Prostate gland (tissue), 2 donors: ENCODE measurements around the gene CPED1.

Experiments used
- POLR2A ChIP-seq: fragments of 450-650 bp; IDR thresholded peaks from one replicate; pipeline ENCODE4 v1.6.1; 2016; ENCODE audit warnings: antibody characterized with exemption, mild to moderate bottlenecking
- TF ChIP-seq, protein P1 (sequence below), 4 experiments: fragments of 200-600 bp in 2 of 4; fragments of 450-650 bp in 2 of 4; sonication (generic) in 2 of 4; IDR thresholded peaks; 1 replicate in 3 of 4; 2 replicates in 1 of 4; pipeline ENCODE4 v1.5.1; 2016 to 2019; ENCODE audit warnings: antibody characterized with exemption in 4 of 4, mild to moderate bottlenecking in 2 of 4, moderate library complexity in 2 of 4

DNA sequence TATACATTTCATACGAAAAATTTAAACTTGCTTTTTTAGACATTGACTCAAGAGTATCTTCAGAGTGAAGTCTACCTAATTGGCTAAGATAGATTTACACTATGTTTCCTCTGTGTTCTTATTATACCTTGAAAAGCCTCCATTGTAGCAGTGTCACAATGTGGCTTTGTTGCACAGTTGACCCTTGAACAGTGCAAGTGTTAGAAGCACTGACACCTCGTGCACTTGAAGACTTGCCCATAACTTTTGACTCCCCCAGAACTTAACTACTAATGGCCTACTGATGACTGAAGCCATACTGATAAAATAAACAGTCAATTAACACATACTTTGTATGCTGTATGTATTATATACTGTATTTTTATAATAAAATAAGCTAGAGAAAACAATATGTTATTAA is 84.3 kb downstream of the CPED1 start:
- TF ChIP-seq, protein P1, sequence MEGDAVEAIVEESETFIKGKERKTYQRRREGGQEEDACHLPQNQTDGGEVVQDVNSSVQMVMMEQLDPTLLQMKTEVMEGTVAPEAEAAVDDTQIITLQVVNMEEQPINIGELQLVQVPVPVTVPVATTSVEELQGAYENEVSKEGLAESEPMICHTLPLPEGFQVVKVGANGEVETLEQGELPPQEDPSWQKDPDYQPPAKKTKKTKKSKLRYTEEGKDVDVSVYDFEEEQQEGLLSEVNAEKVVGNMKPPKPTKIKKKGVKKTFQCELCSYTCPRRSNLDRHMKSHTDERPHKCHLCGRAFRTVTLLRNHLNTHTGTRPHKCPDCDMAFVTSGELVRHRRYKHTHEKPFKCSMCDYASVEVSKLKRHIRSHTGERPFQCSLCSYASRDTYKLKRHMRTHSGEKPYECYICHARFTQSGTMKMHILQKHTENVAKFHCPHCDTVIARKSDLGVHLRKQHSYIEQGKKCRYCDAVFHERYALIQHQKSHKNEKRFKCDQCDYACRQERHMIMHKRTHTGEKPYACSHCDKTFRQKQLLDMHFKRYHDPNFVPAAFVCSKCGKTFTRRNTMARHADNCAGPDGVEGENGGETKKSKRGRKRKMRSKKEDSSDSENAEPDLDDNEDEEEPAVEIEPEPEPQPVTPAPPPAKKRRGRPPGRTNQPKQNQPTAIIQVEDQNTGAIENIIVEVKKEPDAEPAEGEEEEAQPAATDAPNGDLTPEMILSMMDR (IDR thresholded peaks at IDR 0.05), result no peak
- TF ChIP-seq POLR2A, result no peak
